Amygdala (tissue), 56 donors: Measurements from ENCODE around the gene DNAJB12.

Experiments used
- DNase-seq, 56 donors: peaks; one replicate each; lab custom pipeline; 2025; lab: John Stamatoyannopoulos, UW

Gene DNAJB12

GRCh38 chr10:72333112-72334015 is 21.4 kb downstream of the DNAJB12 start:
- DNase-seq = peak in 2 of 56 donors; percentile 15 to 49

DNA sequence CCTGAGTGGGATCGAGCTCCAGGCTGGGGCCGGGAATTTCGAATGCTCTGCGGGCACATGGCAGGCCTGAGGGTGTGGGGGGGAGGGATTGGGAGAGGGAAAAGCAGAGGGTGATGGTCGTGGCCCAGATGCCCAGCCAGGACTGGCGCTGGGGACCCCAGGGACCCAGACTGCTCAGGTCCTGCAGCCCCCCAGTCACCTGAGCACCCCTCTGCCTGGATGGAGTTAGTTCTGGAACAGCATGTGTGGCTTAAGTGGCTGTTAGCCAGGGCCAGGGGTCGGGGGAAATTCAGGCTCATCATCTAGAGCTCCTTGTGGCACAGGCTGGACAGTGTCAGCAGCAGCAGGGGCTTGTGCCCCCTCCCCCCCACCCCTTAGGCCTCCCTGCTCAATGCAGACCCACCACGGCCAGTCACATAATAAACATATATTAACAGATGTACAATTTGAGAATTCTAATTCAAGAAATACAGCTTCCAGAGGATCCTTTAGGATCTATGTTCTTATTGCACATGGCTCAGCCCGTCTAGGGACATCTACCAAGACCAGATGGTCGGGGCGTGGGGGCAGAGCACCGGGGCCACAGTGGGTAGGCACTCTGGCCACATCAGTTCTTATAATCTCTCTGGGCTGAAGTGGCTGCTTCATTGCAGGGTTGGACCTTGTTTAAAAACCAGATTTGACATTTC is 22.2 kb downstream of the DNAJB12 start:
- no peak for DNase-seq

DNA sequence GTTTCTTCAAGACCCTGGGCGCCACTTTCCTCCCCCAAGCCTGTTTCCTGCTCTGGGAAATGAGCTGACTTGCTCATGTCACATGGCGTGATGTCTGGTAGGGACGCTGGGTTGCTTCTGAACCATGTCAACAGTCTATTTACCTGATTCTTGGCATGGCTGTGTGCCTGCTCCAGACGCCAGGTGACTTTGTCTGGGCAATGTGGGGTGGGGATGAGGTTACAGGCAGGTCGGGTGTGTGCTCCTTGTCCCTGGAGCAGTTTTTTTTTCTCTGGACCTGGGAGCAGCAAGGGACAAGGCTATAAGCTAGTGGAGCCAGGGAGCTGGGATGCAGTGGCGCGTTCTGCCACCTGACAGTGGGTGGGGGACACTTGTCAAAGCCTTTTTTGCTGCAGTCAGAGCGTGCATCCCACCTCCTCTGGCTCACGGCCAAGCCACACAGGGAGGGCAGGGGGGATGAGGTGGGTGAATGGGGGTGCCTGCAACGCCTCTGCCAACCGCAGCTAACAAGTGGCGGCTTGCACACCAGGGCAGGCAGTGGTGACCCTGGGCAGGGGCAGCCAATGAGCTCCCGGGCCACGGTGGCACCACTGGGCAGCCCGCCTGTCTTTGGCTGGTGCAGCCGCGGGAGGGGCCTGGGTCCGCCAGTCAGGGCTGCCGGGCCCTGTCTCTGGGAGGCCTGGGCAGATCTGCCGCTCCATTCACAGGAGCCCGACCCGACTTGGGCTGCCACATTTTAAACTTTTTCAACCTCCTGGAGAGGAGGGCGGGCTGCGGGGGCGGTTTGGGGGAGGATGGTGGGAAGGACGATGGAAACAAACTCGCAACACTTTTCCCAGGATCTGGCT is 22.9 kb downstream of the DNAJB12 start:
- DNase-seq = peak in 55 of 56 donors; percentile 57 to 97 (median 88)

DNA sequence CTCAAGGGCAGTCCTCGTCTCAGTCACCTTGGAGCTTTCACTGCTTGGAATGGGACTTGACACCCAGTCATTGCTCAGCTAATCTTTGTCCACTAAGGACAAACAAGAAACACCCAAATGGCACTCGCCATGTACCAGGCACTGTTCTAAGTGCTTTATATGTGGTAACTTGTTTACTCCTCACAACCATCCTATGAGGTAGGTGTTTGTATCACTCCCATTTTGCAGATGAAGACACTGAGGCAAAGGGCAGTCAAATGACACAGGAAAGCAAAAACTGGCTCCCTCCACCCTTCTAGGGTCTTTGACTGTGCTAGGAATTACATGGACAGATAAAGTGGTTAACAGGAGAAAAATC is 24.7 kb downstream of the DNAJB12 start:
- DNase-seq = no peak

DNA sequence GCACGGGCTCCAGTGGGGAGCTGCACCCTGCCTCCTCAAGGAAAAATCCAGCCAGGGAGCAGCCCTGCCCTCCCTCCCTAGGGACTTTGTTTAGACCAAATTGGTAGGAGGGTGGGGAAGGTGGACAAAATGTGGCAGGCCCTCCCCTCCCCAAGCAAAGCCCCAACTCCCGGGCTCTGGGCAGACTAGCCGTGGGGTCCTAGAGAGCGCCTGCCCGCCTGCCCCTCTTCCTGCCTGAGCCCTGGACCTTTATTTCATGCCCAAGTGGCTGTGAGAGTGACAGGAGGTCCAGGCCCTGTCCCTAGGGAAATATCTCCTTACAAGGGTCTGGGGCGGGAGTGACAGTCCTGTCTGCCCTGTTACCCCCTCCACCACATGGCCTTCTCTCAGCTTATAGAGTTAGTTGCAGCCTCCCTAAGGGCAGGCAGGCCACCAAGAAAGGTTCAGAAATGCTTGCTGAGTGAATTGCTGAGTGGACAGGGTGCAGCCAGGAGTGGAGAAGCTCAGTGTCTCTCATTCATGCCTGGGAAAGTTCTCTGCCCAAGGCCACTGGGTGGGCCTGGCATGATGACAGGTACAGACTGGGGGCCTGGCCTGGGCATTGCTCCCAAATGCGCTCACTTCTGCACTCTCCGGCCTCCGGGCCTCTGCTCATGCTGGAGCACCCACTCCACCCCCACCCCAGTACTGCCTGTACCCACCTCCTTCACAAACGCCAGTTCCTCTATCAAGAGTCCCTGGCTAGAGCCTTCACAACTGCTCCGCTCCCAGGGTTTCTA is 25.2 kb downstream of the DNAJB12 start:
- peak in 4 of 56 donors; percentile 16 to 44 (median 25) for DNase-seq

- no peak for DNase-seq
Measured at GRCh38 chr10:72328829-72329204, 25.9 kb downstream of the DNAJB12 start.

DNA sequence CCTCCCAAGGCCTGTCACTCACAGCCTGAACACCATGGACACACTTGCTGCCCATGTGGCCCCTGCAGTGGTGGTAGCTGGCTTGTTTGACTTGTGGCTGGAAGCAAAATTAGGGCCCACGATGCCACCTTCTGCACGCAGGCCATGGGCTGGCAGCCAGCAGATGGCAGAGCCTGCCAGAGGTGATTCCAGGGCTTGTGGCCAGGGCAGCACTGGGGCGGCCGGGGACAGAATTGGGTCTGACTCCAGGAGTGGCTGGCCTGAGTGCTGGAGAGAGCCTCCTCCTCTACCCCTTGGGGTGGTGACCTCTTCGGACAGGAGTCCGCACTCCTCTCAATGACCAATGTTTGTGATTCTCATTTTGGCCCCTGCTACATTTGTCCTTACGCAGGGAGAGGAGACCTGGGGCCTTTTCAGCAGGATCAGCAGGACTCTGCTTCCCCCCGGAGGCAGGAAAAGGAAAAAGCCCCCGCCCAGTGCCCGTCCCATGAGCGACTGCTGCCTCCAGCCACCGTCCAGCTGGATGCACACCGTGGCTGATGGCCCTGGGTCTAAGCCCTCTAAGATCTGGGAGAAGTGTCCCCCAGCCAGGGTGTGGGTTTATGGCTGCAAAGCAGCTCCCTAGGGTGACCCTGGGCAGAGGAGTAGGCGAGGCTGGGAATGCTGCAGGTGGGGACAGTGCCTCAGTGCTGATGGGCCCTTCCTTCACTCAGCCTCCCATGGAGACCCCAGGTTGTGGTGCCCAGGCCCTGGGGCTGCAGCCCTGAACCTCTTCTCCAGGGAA is 26.5 kb downstream of the DNAJB12 start:
- DNase-seq = peak in 47 of 56 donors; percentile 26 to 83 (median 62)

- DNase-seq = peak in 1 of 56 donors; percentile 21
Measured at GRCh38 chr10:72326665-72327603, 27.8 kb downstream of the DNAJB12 start.

- peak in 38 of 56 donors; percentile 18 to 82 (median 59) for DNase-seq
Measured at GRCh38 chr10:72325243-72326175, 29.2 kb downstream of the DNAJB12 start.

- no peak for DNase-seq
Measured at GRCh38 chr10:72323771-72324191, 30.9 kb downstream of the DNAJB12 start.

DNA sequence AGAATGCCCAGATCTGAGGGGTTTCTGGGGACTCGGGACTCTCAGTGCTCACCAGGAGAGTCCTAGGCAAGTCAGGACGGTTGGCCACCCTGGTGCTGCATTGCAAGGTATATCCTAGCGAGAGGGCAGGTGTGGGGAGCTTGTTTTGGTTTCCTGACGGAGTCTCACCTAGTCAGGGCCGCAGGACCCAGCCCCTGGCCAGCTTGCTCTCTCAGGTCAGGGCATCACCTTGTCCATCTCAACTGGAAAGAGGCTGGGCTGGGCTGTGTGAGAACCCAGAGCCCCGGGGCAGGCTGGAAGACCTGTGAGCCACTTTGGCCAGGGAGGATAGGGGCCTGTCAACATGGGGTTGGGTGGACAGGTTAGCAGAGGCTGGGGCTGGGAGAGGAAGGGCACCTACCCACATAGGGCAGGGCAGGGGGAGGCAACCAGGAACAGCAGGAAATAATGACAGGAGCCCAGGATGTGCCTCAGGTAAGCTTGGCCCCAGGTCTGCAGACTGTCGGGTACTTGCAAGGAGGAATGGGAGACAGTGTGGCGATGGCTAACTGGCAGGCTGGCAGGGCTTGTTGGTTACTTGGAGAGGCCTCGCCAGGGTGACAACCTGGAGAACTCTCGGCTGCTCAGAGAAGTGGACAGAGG is 31.5 kb downstream of the DNAJB12 start:
- DNase-seq = no peak

GRCh38 chr10:72322280-72323058 is 32.2 kb downstream of the DNAJB12 start:
- DNase-seq = no peak

DNA sequence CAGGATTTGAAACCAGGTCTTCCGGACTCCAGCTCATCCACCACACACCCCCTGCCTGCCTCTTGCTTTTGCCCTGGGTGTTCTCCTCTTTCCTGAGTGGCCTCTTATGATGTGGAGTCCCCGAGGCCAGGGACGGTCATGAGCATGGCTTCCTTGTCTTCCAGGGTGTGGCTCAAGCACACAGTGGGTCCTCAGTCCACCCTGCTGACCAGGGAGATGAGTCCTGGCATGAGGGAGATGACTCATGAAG is 32.8 kb downstream of the DNAJB12 start:
- no peak for DNase-seq

DNA sequence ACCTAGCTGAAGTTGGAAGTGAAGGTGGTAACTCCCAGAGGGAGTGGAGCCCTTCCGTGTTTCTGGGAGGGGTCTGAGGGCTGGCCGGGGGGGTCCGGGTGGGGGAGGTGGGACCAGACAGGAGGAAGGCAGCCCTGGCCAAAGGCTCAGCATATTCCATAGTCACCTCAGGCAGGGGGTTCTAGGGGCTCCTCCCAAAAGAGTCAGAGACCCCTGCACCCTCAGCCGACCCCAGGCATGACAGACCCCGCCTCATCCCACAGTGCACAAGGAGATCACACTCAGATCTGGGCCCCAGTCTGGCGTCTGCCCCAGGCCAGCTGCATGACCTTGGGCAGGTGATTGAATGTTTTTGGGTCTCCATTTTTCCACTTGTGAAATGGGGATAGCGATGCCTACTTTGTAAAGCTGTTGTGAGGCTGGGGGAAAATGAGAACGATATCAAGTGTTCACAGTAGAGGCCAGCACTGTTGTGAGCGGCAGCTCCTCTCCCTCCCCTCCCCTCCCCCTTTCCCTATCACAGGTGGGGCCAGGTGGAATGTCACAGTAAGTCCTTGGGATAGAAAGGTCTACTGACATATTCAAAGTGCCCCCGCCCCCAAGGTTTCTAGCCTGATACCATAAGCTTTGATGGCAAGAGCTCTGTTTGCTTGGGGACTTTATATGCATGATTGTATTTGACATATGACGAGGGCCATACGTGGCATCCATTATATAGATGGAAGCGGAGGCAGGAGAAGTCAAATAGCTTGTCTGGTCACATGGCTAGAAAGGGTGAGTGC is 33.3 kb downstream of the DNAJB12 start:
- no peak for DNase-seq

DNA sequence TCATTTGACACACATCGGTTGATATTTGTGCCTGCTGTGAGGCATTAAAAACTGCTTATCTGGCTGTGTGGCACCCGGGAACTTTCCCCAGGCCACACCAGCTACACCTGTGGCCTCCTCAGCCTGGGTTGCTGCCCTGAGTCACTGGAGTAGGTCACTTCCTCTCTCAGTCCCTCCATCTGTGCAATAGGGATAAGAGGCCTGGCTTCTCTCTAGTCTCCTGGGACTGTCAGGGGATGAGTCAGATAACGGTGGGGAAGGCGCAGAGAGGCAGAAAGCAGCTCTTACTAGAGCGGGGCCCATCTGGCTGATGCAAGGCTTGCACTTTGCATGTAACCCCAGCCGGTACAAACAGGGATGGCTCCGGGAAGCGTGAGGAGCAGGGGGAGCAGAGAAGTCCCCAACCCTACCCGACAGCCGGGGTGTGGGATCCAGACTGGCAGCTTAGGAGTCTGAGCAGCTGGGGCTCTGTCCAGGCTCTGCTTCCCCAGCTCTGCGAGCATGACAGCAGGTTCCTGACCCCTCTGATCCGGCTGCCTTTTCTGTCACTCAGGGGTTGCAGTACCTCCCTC is 34.0 kb downstream of the DNAJB12 start:
- DNase-seq = peak in 10 of 56 donors; percentile 16 to 41 (median 30)
